Muscle of back (tissue), 11 donors: ENCODE data around the gene TPCN2. TPM values are rescaled to one million over a fixed set of nuclear protein-coding genes. Genes with fewer than 3 reads are reported as not detected.

Source experiments
- DNase-seq, 3 donors: peaks; one replicate each; pipeline versions ENCODE4 v3.0.0 to v3.0.0-alpha.2; 2013
- polyA plus RNA-seq, 10 donors: library from polyadenylated mRNA; unstranded; fragments of 120-200 nt; gene quantifications; one replicate each; pipeline ENCODE4 v1.2.1, GENCODE V29; 2013; ENCODE audit not compliant: insufficient read length in 10 of 10

The TPCN2 gene
- polyA plus RNA-seq, 10 donors = 5.8 to 10.4 (median 7.7) TPM

DNA sequence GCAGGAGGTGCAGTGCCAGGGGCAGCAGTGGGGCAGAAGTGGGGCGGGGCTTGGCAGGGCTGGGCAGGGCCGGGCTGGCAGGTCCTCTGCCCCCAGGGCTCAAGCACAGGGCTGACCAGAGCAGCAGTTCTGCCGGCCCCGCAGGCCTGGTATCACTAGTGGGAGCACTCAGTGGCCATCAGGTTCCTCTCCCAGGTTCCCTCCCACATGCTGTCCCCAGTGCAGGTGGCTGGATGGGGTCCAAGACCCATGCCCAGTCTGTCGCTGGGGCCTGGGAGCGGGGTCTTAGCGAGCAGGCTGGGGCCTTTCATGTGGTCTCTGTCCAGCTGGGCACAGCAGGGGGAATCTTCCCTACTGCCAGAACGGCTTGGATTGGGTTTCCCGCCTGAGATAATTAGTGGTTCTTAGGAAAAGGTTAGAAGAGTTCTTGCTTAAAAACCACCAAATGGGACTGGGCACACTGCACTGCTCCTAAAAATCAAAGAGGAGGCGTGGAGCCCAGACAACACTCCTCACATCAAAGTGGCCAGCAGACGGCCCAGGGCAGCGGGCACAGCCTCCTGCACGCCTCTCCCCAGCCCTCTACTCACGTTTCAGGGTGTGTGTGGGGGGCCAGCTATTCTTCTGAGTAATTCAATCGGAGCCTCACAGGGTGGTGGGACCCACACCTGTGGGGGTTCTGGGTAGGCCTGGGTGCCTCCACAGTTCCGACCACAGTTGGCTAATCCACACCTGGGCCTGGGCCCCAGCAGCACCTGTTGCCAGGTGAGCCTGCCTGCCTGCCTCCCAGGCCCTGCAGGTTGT is 45.6 kb downstream of the TPCN2 start:
- DNase-seq = no peak

DNA sequence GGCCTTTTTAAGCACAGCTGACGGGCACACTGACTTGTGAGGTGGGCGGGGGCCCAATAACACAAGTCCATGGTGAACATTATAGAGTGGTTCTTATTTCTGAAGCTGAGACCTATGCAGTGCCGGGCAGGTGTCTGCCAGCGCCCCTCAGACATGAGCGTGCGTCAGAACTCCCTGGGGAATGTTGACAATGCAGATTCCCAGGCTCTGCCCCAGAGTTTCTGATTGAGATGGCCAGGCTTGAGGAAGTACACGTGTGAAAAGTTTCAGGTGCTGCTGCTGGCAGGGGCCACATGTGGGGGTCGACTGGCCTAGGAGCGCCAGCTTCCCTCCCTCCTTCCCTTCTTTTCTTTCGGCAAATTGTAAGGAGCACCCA is 46.2 kb downstream of the TPCN2 start:
- no peak for DNase-seq

DNA sequence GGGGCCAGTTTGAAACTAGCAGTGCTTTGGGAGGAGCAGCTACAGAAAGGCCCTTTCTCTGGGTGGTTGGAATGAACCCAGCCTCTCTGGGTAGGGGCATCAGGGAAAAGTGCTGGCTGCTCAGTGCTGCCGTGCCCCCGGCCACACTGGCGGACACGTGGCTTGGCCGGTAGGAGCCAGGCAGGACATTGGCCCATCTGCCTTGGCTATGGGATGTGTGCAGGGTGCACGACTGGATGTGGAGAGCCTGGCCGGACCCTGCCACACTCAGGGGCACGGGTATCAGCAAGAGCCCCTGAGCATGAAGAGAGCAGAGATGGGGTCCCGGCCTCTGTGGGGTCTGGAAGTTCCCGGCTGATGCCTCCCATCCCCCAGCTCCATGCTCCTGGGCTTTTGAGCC is 46.6 kb downstream of the TPCN2 start:
- no peak for DNase-seq

DNA sequence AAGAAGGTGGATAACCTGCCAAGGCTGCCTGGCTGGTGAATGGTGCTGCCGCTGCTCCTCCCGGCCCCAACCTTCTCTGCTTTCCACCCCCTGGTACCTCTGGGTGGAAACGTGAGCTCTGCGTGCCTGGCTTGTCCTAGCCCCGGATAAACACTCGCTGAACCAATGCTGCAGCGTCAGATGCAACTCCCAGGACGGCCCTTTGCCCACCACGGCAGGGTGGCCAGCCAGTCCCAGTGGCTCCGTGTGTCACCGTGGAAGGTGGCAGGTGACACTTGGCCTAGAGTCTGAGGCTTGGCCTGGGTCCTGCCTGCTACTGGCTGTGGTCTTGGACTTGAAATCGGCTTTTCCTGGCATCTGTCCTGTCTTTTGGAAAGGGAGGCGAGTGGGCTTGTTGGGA is 47.7 kb downstream of the TPCN2 start:
- DNase-seq = no peak

DNA sequence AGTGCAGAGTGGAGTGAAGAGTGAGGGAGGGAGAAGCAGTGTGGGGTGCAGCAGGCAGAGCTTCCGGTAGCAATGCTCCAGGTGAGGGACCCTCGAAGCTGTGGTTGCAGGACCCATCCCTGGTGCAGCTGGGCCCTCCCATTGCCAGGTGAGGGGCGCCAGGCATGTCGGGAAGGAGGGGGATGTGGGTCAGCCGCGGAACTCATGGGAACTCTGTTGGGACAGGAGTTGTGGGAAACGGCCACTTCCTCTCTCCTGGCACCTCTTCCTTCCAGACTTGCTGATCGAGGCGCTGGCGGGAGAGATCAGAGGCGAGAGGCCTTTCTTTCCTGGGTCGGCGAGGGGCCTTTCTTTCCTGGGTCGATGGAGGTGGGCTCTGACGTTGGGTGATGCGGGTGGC is 48.5 kb downstream of the TPCN2 start:
- no peak for DNase-seq

DNA sequence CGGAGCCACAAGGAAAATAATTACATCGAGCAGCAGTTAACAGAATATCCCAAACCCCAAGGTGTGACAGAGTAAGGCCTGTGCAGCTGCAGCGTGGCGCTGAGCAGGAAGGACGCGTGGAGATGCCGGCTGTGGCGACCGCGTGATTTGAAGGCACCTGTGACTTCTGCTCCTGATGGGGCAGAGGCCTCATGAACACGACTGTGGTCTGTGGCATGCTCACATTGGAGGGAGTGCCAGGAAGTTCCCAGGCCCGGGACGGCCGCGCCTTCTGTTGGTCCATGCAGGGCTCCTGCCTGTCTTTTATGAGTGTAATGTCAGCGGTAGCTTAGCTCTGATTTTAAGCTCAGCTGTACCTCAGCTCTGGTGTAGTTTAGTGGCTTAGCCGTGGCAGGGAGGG is 50.4 kb downstream of the TPCN2 start:
- no peak for DNase-seq

DNA sequence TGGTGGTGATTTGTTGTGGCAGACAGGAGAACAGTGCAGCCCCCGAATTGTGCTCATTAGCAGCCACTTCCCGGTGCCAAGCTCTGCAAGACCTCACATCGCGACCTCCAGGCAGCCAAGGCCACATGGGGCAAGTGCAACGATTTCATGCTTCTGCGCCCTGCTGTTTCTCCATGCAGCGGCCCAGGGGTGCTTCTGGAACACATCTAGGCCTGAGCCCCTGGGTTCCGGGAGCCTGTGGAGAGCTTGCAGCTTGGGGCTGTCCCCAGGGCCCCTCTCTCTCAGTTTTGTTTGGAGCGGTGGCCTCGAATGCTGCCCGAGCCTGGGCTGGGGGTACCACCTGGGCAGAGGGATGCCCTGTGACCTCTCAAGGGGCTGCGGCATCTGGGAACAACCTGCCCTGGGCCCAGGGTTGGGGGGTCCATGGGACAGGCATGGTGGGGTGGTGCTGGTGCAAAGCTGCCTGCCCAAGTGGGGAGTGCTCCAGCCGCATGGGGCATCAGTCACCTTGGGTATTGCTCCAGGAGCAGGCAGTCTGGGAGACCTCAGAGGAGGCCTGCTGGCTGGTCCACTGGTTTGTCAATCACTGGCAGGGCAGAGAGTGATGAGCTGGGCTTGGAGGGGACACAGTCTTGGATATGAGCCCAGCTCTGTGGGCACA is 51.9 kb downstream of the TPCN2 start:
- no peak for DNase-seq

DNA sequence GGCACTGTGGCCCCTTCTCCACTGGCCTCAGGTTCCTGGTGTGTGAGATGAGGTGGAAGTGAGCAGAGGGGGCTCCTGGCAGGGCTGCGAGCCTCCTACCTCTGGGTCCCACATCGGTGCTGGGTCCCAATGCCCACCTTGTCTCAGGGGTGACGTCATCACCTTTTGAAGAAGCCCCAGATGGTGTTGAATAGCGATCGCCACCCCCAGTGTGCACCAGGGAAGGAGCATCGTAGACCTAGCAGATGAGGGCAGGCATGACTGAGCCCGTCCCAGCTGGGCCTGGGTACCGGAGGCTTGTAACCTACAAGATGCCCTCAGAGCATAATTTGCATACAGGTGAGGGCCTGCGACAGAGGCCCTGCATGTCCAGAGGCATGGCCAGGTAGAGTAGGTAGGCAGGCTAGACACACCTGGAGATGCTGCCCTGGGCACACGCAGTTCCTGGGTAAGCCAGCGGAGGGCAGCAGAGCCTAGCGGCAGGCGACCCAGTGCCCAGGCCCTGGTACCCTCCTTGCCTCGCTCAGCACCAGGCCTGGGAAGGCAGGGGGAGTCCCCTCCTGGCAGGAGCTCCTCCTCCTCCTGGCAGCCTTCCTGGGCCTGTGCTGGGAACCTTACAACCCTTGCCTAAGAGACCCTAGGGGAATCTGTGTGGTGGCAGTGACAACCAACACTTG is 52.5 kb downstream of the TPCN2 start:
- DNase-seq = peak; percentile 49 to 77 (median 69)

DNA sequence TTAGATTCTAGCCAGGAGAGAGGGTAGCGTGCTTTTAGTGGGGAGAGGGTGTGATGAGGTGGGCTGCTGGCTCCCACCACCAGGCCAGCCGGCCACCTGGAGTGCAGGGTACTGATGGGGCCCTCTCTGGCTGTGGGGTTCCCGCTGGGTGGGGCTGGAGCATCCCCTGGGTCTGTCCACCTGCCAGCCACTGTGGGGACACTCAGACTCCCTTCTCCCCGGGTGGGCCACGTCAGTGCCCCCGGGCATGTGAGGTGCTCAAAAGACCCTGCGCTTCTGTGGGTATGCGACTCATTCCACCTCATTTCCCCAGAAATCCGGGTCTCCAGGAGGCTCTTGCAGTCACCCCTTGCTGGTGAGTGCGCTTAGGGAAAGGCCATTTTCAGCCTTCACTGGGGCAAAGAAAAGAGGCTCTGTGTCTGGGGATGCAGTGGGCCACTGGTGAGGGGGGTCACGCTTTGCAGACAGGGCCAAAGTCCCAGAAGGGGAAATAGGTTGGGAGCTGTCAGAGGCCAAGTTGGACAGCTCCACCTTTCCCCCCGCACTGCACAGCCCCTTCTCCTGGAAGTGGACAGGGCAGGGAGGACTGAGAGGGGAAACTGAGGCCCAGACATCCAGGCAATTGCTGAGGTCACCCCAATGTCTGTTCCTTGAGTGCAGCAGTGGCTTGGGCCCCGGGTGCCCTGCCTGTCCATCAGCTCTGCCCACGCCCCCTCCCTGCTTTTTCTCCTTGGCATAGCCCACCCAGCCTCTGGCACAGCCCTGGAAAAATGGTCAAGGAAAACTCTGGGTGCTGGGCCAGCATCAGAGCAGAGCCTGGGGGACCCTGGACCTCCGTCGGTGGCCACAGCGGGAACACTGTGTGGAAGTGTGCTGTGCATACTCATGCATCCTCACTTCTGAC is 53.3 kb downstream of the TPCN2 start:
- DNase-seq = no peak

DNA sequence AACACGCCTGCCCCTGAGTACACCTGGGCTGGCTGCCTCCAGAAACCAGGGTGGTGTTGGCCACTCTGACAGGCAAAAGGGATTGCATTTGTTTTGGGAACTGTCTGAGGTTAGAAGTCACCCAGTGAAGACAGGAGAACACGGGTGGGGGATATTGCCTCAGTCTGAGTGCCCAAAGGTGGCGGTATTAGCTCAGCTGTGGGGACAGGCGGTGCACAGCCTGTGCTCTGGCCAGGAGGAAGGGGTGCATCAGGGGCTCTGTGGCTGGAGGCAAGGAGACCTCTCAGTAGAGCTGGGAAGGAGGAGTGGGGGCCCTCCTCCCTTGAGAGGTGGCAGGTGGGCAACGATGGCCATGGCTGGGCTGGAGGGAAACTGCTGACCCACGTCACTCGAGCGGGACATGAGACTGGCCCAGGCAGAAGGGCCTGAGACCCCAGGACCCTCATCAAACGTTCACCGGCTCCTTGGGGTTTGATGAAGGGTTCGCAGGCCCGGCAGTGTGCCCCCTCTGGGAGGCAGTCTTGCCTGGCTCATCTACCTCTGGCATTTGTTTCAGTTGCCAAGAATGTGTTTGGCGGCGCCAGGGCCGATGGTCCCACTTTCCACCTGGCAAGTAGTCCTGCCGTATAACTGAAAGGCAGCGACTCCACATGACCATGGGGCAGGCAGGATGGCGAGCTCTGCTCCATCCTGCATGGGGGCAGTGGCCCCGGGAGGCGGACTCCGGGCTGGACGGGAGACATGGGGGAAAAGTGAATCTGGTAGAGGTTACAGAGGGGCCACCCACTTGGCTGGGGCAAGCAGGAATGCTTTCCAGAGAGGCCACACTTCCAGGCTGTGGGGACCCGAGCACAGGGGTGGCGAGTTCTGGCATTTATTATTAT is 54.2 kb downstream of the TPCN2 start:
- DNase-seq = peak in 1 of 3 donors; percentile 66

DNA sequence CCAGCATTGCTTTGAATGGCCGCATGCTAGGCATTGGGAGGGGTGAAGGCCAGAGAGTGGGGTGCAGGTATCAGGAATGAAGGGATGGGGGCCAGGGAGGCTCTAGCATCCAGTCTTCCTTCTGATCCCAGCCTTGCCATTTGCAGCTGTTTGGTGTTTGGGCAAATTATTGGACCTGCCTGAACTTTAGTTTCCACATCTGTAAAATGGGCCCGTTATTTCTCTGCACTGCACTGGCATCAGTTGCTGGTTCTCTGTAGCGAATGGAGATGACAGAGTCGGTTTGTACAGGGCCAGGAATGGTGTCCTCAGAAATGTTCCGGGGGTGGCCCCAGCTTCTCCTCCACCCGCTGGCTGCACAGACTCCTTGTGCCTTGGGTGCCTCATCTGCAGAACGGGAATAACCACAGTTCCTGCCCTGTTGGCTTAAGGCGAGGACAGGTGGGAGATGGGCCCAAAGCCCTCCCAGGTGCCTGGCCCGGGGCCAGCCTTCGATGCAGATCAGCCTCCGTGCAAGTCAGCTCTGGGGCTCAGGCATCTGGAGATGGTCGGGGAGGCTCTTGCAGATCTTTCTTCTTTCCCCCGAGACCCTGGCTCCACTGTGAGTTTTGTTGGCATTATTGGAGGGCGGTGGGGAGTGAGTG is 55.6 kb downstream of the TPCN2 start:
- no peak for DNase-seq

DNA sequence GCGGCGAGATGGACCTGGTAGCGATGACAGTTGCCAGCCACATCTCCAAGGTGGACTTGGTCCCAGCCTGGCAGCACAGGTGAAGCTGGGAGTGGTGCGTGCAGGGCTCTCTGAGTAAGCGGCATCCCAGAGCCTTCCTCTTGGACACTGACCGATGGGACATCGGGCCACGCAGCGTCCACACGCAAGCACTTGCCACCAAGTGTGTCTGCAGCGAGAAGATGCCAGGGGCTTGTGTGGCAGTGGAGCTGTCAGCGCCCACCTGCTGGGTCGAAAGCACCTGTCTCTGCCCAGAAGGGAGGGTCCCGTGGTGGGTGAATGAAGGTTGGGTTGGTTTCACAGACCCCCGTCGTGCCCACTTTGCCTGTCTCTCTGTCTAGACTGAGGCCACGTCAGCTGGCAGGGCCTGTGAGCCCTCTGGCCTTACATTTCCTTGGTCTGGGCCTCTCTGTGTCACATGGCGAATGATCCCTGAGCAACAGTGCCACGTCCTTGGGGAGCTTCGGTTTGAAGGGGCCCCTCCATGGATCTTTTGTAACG is 56.2 kb downstream of the TPCN2 start:
- DNase-seq = no peak

DNA sequence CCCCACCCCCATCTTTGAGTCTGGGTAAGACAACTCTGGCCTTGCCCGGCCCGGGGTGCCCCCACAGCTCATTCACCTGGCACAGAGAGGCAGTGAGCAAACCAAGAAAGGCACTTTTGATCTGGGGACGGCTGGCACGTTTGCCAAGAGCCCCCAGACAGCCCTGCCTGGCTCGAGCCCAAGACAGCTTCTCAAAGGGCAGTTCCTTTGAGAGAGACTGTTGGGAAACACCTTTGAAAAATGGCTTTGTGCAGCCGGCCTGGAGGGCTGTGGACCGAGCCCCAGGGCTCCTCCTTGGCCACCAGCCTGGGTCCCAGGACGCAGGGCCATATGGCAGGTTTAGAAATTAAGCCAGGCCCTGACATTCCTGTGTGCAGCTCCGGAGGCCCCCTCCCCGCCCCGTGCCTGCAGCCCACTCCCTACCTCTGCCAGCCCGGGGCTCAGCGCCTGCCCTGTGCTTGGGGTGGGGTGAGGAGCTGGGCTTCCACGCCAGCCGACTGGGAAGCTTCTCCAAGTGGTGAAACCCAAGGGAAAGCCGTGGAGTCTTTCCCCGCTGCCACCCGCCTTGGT is 56.8 kb downstream of the TPCN2 start:
- DNase-seq = no peak

DNA sequence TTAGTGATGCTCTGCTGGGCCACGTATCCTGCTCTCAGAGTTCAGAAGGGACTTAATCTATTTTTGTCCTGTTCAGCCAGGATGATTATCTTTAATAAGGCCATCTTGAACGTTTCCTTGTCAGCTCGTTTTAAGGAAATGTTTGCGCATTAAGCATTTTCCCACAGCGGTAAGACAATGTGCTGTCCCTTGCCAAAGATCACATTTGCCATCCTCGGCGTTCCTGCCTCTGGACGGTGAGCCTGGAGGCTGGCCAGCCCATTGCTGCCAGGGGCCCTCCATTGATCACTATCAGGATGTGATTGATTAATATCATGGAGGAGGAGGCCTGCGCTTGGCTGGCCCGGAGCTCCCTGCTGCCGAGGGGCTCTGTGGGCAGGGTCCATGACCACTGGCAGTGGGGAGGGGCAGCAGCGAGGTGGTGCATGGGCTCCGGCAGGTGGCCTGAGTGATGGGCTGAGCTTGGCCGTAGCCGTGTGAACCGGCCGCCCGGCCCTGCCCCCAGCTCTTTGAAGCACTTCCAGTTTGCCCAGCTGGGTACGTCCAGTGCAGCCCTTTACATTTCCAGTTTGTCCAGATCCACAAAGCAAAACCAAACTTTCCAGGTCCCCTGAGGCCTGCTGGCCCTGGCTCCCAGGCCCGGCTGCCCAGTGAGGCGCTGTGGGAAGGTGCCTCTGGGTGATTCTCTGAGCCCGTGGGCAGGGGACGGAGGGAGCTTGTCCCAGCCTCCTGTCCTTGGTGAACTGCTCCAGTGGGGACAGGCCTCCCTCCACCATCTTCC is 57.5 kb downstream of the TPCN2 start:
- DNase-seq = no peak

DNA sequence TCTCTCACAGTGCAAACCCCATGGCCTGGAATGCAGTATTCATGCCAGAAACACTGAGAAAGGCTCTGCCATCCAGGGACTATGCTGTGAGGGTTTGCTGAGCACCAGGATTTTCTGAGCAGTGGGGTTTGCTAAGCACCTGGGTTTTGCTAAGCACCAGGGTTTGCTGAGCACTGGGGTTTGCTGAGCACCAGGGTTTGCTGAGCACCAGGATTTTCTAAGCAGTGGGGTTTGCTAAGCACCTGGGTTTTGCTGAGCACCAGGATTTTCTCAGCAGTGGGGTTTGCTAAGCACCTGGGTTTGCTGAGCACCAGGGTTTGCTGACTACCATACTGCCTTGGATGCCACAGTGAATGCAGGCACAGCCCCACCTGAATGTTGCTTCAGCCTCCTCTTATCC is 58.7 kb downstream of the TPCN2 start:
- DNase-seq = no peak

DNA sequence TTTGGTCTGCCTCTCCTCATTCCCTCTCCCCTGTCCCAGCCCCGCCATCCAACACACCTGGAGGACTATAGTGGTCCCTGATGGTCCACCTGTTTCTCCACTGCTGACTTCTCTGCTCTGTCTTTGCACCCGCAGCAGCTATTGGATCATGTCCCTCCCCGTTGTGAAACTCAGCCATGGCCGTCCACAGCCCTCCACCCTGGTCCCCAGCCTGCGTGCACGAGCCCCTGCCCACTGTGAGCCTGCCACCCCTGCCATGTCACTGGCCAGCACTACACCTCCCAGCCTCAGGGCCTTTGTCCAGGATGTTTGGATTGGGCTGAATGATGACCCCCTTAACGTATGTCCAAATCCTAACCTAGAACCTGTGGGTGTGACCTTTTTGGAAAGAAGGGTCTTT is 59.3 kb downstream of the TPCN2 start:
- DNase-seq = no peak

DNA sequence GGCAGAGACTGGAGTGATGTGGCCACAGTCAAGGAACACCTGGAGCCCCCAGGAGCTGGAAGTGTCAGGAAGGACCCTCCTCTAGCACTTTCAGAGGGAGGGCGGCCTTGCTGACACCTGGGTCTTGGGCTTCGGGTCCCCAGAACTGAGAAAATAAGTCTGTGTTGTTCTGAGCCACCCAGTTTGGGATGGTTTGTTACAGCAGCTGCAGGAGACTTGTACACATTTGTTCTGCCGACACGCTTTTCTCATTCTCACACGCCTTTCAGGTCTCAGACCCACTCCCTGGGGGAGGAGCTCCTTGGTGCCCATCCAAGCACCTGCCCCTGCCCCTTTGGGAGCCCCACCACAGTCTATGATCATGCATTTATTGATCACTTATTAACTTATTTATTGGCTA is 59.8 kb downstream of the TPCN2 start:
- DNase-seq = no peak

DNA sequence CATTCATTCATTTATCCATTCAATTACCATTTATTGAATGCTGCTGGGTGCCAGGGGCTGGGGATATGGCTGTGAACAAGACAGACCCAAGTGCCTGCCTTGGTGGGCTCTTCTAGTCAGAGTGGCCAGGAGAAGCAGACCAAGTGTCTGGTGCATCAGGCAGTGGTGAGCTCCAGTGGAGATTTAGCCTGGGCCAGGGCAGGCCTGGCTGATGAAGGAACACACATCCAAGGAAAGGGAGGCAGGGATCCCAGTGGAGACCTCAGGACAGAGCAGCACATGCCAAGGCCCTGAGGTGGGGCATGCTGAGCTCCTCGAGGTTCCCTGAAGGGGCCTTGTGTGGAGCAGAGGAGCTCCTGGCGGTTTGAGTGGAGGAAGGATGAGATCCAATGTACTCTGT is 60.4 kb downstream of the TPCN2 start:
- DNase-seq = no peak

DNA sequence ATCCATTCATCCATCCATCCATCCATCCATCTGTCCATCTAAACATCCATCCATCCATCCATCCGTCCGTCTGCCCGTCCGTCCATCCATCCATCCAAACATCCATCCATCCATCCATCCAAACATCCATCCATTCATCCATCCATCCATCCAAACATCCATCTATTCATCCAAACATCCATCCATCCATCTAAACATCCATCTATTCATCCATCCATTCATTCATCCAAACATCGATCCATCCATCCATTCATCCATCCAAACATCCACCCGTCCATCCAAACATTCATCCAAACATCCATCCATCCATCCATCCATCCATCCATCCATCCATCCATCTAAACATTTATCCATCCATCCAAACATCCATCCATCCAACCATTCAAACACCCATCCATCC is 61.7 kb downstream of the TPCN2 start:
- no peak for DNase-seq
